Fibroblast of lung (primary cell): ENCODE data around the gene LAMA5. TPM values are rescaled to one million over a fixed set of nuclear protein-coding genes. Genes with fewer than 3 reads are reported as not detected.

ENCODE experiments used
- DNase-seq, 2 donors: peaks; one replicate each; pipeline versions ENCODE4 v3.0.0 to v3.0.0-alpha.2; 2010; ENCODE audit warnings: low read depth in 2 of 2
- H2AFZ ChIP-seq: 2 replicates; pipeline ENCODE4 v1.5.1; 2012; ENCODE audit warnings: low read length, control low read depth, inconsistent platforms
- H3K27ac ChIP-seq: 2 replicates; pipeline ENCODE4 v1.5.1; 2011; ENCODE audit warnings: low read length, control low read depth; ENCODE audit not compliant: insufficient read depth
- H3K27me3 ChIP-seq: 2 replicates; pipeline ENCODE4 v1.5.1; 2011; ENCODE audit warnings: mild to moderate bottlenecking, low read length; ENCODE audit not compliant: control insufficient read depth, insufficient read depth
- H3K36me3 ChIP-seq: 2 replicates; pipeline ENCODE4 v1.5.1; 2011; ENCODE audit warnings: low read length; ENCODE audit not compliant: control insufficient read depth, insufficient read depth
- H3K4me1 ChIP-seq: 2 replicates; pipeline ENCODE4 v1.5.1; 2011; ENCODE audit warnings: low read length; ENCODE audit not compliant: control insufficient read depth, insufficient read depth; ENCODE audit errors: extremely low read depth
- H3K4me2 ChIP-seq: 2 replicates; pipeline ENCODE4 v1.5.1; 2011; ENCODE audit warnings: low read length, control low read depth; ENCODE audit not compliant: insufficient read depth; ENCODE audit errors: extremely low read depth
- H3K4me3 ChIP-seq, 4 experiments: fragments of 200-600 bp in 1 of 4; sonication (generic) in 1 of 4; replicated peaks in 1 of 4; 2 replicates each; pipeline ENCODE4 v1.5.1; 2011 to 2016; ENCODE audit warnings: low read length in 4 of 4, low read depth in 3 of 4, mild to moderate bottlenecking in 3 of 4, control low read depth in 2 of 4, inconsistent platforms in 1 of 4, mixed read lengths in 1 of 4; ENCODE audit not compliant: insufficient read depth in 1 of 4; ENCODE audit errors: control extremely low read depth in 1 of 4
- H3K79me2 ChIP-seq: 2 replicates; pipeline ENCODE4 v1.5.1; 2012; ENCODE audit warnings: mild to moderate bottlenecking, low read length, inconsistent platforms; ENCODE audit not compliant: control insufficient read depth, insufficient read depth
- H3K9ac ChIP-seq: 2 replicates; pipeline ENCODE4 v1.5.1; 2011; ENCODE audit warnings: mild to moderate bottlenecking, low read length, control low read depth; ENCODE audit not compliant: insufficient read depth
- H3K9me3 ChIP-seq: 2 replicates; pipeline ENCODE4 v1.5.1; 2012; ENCODE audit warnings: low read depth, low read length; ENCODE audit not compliant: control insufficient read depth, insufficient read depth
- H4K20me1 ChIP-seq: 2 replicates; pipeline ENCODE4 v1.5.1; 2011; ENCODE audit warnings: low read length; ENCODE audit not compliant: control insufficient read depth, insufficient read depth; ENCODE audit errors: extremely low read depth
- EZH2 ChIP-seq: IDR thresholded peaks from 2 replicates; pipeline ENCODE4 v1.5.1; 2012; ENCODE audit warnings: low read length, control low read depth, mild to moderate bottlenecking; ENCODE audit errors: missing control alignments
- polyA plus RNA-seq, 2 donors: library from polyadenylated mRNA; depleted of rRNA in 1 of 2; stranded (reverse) in 1 of 2; unstranded in 1 of 2; fragments of >200 nt; gene quantifications; 2 replicates each; pipeline ENCODE4 v1.2.1, GENCODE V29; 2011 to 2012; ENCODE audit warnings: missing spikeins in 1 of 2
- total RNA-seq: library from RNA; depleted of rRNA; stranded (reverse); fragments of >200 nt; gene quantifications from 2 replicates; pipeline ENCODE4 v1.2.1, GENCODE V29; 2014
- TF ChIP-seq, protein P1 (sequence below), 2 donors: IDR thresholded peaks in 1 of 2; conservative IDR thresholded peaks in 1 of 2; 1 replicate in 1 of 2; 2 replicates in 1 of 2; pipeline ENCODE4 v1.5.1; 2011 to 2012; ENCODE audit warnings: low read length in 2 of 2, control low read depth in 1 of 2, inconsistent platforms in 1 of 2, low read depth in 1 of 2, mild to moderate bottlenecking in 1 of 2

The LAMA5 gene
- total and polyA plus RNA-seq, 2 donors (not counting 1 experiment from before 2014, with no cell fraction given) = 1.5 to 81.6 TPM

- no peak overlapping the region for H3K27ac ChIP-seq
- no peaks in the 10 kb centered on the region for H3K9me3 ChIP-seq
- H3K36me3 ChIP-seq = peaks cover 28% of the 10 kb centered on the region
- H3K4me3 ChIP-seq = no peak overlapping the region
- TF ChIP-seq, protein P1, sequence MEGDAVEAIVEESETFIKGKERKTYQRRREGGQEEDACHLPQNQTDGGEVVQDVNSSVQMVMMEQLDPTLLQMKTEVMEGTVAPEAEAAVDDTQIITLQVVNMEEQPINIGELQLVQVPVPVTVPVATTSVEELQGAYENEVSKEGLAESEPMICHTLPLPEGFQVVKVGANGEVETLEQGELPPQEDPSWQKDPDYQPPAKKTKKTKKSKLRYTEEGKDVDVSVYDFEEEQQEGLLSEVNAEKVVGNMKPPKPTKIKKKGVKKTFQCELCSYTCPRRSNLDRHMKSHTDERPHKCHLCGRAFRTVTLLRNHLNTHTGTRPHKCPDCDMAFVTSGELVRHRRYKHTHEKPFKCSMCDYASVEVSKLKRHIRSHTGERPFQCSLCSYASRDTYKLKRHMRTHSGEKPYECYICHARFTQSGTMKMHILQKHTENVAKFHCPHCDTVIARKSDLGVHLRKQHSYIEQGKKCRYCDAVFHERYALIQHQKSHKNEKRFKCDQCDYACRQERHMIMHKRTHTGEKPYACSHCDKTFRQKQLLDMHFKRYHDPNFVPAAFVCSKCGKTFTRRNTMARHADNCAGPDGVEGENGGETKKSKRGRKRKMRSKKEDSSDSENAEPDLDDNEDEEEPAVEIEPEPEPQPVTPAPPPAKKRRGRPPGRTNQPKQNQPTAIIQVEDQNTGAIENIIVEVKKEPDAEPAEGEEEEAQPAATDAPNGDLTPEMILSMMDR (conservative IDR thresholded peaks at IDR 0.05 in 1 of 2, IDR thresholded peaks at IDR 0.05 in 1 of 2; ENCODE audit: low read depth in 1 of 2, low read length in 2 of 2) = no peak
- TF ChIP-seq EZH2 = no peak
- no peak for DNase-seq
- no peak overlapping the region for H2AFZ ChIP-seq
- no peak overlapping the region for H3K4me2 ChIP-seq
- H3K79me2 ChIP-seq = no peaks in the 10 kb centered on the region
- no peaks in the 10 kb centered on the region for H4K20me1 ChIP-seq
- no peak overlapping the region for H3K9ac ChIP-seq
- no peaks in the 10 kb centered on the region for H3K27me3 ChIP-seq
- no peaks in the 10 kb centered on the region for H3K4me1 ChIP-seq
Observed at GRCh38 chr20:62335532-62335931, 31.6 kb downstream of the LAMA5 start.

GRCh38 chr20:62334881-62335280 lies 32.2 kb downstream of the LAMA5 start:
- Histone ChIP-seq H3K79me2 (no peaks in the 10 kb centered on the region), H2AFZ (no peak overlapping the region), H3K4me3 (no peak overlapping the region), H3K4me2 (no peak overlapping the region), H3K27me3 (no peaks in the 10 kb centered on the region), H3K9me3 (no peaks in the 10 kb centered on the region), H4K20me1 (no peaks in the 10 kb centered on the region), H3K27ac (no peak overlapping the region), H3K4me1 (no peaks in the 10 kb centered on the region), H3K9ac (no peak overlapping the region), H3K36me3 (peaks cover 32% of the 10 kb centered on the region)
- no peak for DNase-seq
- no peak for TF ChIP-seq EZH2

- Histone ChIP-seq H2AFZ (no peak overlapping the region), H4K20me1 (no peaks in the 10 kb centered on the region), H3K4me2 (no peak overlapping the region), H3K36me3 (peaks cover 33% of the 10 kb centered on the region), H3K4me1 (no peaks in the 10 kb centered on the region), H3K9me3 (no peaks in the 10 kb centered on the region), H3K9ac (no peak overlapping the region), H3K27ac (no peak overlapping the region), H3K4me3 (no peak overlapping the region), H3K79me2 (no peaks in the 10 kb centered on the region), H3K27me3 (no peaks in the 10 kb centered on the region)
- TF ChIP-seq, protein P1 (conservative IDR thresholded peaks at IDR 0.05 in 1 of 2, IDR thresholded peaks at IDR 0.05 in 1 of 2; ENCODE audit: low read depth in 1 of 2, low read length in 2 of 2) = no peak
- no peak for TF ChIP-seq EZH2
- no peak for DNase-seq
Observed at GRCh38 chr20:62333820-62334595, 33.1 kb downstream of the LAMA5 start.
